LoVo (cell line): Measurements from ENCODE around the gene TFB1M.

ENCODE experiments used
- DNase-seq: peaks from one replicate; pipeline ENCODE4 v3.0.0-alpha.2; 2016; ENCODE audit warnings: low spot score

Gene TFB1M

DNA sequence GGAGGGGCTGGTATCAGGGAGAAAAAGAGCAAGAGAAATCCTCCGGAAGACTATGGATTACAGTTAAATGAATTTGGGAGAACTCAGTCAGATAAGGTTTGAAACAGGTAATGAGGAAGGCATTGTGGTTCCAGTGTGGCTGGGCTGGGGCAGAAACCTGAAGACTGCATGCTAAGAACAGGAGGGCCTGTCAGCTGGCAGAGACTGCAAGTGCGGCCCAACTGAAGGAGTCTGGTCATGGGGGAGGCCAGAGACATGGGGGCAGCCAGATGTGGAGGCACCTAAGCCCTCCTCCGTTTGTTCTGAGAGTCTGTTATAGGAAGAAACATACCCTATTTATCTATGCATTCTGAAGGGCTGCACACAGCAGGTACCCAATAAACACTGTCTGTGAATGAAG is 16.6 kb downstream of the TFB1M start:
- DNase-seq, result no peak

DNA sequence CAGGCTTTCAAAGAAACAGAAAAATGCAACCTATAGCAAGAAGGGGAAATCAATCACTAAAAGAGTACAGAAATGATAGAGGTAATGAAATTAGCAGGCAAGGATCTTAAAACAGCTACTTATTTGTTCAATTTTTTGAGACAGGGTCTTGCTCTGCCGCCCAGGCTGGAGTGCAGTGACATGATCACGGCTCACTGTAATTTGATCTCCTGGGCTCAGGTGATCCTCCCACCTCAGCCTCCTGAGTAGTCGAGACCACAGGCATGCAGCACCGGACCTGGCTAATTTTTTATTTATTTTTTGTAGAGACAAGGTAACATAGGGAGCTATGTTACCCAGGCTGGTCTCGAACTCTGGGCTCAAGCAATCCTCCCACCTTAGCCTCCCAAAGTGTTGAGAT is 21.6 kb downstream of the TFB1M start:
- DNase-seq, result no peak

DNA sequence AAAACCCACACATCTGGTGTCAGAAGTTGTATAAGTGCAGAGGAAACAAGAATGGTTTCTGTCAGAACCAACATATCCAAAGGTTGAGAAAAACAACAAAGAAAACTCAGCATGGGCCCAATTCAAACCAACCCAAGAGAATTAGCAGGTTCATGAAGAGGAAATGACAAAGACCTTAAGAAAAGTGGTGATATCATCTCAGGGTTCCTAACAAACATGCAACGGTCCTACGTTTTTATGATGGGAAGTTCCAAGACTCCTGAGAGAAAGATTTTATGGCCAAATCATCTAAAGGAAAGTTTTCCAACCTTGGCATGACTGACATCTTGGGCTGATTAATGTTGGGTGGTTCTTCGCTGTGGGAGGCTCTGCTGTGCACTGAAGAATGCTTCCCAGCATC is 23.0 kb downstream of the TFB1M start:
- no peak for DNase-seq

DNA sequence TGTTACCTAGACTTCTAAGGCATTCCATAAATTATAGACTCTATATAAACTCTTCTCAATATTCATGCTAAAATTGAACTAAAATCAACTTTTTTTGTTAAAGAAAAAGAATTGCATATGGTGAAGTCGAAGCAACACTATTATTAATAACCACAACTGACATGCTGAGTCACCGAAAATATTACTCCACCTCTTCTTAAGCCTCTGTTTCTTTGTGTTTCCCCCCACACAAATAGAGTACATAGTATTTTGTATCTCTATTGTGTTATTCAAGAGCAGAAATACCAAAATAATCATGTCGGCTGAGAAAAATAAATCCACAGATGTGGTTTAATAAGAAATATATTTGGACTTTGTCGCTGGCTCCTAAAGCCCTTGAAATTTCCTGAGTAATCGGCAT is 23.8 kb downstream of the TFB1M start:
- DNase-seq, result no peak

DNA sequence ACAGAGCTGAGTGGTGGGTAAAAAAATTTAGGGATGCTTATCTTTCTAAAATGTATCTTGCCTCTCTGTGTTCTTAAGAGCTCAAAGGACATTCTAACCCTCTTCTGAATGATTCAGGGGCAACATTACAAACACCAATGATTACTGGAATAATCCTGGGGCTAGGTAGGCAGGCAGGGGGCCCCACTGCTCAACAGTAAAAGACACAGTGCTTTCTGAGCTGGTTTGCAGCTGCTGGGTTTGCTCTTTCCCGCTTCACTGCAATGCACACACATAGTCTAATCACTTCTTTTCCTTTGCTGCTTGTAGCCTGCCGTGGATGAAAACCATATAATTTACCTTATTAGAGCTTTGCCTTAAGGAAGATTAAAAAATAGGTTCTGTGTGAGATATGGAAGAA is 26.5 kb downstream of the TFB1M start:
- no peak for DNase-seq

DNA sequence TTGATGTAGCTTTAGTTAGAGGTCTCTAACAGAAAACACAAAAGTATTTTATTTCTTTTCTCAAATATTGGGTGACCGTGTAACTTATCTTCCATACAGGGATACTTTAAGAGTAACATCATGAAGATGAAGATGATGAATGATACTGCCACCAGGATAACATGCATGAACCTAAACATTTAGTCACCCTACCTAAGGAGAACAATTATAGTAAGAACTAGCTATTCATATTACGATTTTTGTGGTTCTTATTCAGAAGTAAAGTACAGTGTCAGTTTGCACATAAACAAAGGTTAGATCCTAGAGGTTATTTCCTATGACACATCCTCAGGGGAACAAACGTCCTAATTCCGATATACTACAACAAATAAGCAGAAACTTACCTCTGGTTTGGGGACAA is 29.5 kb downstream of the TFB1M start:
- DNase-seq, result no peak

- no peak for DNase-seq
Measured at GRCh38 chr6:155278319-155279049, 35.8 kb downstream of the TFB1M start.

GRCh38 chr6:155276638-155277037 is 37.6 kb downstream of the TFB1M start:
- DNase-seq, result no peak

- DNase-seq, result no peak
Measured at GRCh38 chr6:155275808-155276480, 38.3 kb downstream of the TFB1M start.

GRCh38 chr6:155274533-155274932 is 39.8 kb downstream of the TFB1M start:
- no peak for DNase-seq

- DNase-seq, result no peak
Measured at GRCh38 chr6:155274106-155274505, 40.2 kb downstream of the TFB1M start.

- no peak for DNase-seq
Measured at GRCh38 chr6:155273431-155273830, 40.9 kb downstream of the TFB1M start.

- DNase-seq, result no peak
Measured at GRCh38 chr6:155272353-155273232, 41.7 kb downstream of the TFB1M start.

- DNase-seq, result no peak
Measured at GRCh38 chr6:155271145-155271544, 43.1 kb downstream of the TFB1M start.

GRCh38 chr6:155270561-155271091 is 43.7 kb downstream of the TFB1M start:
- DNase-seq, result no peak

GRCh38 chr6:155269765-155270164 is 44.5 kb downstream of the TFB1M start:
- DNase-seq, result no peak

DNA sequence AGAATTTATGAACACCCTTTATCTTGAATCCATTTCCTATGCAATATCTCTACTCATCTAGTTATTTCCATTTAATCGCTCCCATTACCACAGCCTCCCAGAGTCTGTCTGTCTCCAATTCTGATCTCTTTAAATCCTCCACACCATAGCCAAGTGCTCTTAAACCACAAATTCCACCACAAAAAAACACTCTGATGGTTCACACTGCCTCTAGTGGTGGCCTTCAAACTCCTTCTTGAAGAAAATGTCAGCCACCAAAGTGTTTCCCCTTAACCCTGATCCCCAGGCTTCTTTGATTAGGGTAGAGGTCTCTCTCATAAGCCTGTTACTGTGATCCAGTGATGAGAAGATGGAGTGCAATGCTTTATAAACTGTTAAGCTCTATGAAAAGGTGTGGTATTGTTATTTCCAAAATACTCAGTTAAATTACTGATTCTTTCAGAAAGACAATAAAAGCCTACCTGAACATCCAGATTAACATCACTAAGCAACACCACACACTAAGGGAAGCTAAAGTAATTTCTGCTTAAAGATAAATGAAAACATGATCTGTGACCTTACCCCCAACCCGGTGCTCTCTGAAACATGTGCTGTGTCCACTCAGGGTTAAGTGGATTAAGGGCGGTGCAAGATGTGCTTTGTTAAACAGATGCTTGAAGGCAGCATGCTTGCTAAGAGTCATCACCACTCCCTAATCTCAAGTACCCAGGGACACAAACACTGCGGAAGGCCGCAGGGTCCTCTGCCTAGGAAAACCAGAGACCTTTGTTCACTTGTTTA is 46.0 kb downstream of the TFB1M start:
- peak; percentile 13 for DNase-seq

DNA sequence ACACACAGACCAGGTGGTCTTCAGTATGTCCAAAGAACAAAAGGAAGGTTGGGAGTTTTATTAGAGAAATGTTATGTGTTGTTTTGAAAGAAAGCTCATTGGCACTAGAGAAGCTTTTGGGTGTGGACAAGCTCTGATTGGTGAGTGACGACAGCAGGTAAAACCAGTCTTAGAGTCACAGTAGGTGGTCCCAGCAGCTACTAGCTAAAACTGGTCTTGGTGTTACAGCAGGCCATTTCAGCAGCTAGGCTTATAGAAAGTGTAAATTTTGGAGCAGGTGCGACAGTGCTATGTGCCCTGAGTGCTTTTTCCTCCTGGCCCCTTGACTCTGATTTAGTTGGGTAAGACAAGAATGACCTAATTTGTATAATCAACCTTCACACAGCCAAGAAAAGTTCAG is 46.9 kb downstream of the TFB1M start:
- no peak for DNase-seq

DNA sequence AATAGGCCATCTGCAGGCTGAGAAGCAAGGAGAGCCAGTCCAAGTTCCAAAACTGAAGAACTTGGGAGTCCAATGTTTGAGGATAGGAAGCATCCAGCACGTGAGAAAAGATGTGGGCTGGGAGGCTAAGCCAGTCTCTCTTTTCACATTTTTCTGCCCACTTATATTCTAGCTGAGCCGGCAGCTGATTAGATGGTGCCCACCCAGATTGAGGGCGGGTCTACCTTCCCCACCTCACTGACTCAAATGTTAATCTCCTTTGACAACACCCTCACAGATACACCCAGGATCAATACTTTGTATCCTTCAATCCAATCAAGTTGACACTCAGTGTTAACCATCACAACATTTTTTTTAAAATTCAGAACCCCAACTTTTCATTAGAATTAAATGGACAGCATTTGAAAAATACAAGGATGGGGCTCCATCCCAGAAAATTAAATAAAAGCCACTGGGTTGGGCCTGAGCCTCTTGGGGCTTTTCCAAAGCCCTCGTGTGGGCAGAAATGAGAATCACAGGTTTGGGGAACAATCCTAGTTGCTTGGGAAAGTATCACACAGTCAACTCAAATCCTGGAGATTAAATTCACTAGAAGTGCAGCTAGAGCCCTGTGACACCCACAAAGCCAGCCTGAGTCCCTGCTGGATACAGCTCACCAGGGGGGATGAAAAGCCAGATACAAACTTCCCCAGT is 48.3 kb downstream of the TFB1M start:
- no peak for DNase-seq

- DNase-seq, result no peak
Measured at GRCh38 chr6:155264693-155265320, 49.5 kb downstream of the TFB1M start.
